Measurements from ENCODE around the gene HSD17B11.
"Not testable (repeated sequence)": the region's sequence is repeated elsewhere in the genome, so short reads cannot be mapped to it uniquely, and the experiment has no call there.

HSD17B11 gene

GRCh38 chr4:87342872-87343271 is 48.1 kb downstream of the HSD17B11 start:
- Histone ChIP-seq H3K27ac (ENCODE audit: low read depth, low read length) (peak overlapping the region; percentile 3), H3K4me3 (ENCODE audit: low read depth in 1 of 5, low read length in 5 of 5) (no peak overlapping the region), H3K4me1 (ENCODE audit: control insufficient read depth in 5 of 5, insufficient read depth in 5 of 5, low read length in 5 of 5) (peaks cover 0 to 10% (median 3%) of the 10 kb centered on the region in 5 donors), H3K27me3 (ENCODE audit: control insufficient read depth in 5 of 5, insufficient read depth in 4 of 5, low read length in 5 of 5) (no peaks in the 10 kb centered on the region), H3K9me3 (ENCODE audit: control insufficient read depth in 5 of 5, low read length in 5 of 5) (peaks cover 0 to 13% (median 8%) of the 10 kb centered on the region in 5 donors), H3K9ac (ENCODE audit: low read length in 5 of 5) (no peak overlapping the region), H3K36me3 (ENCODE audit: control insufficient read depth in 5 of 5, insufficient read depth in 5 of 5, low read length in 5 of 5) (peaks cover 8 to 35% (median 13%) of the 10 kb centered on the region in 5 donors)

- H3K4me1 ChIP-seq (ENCODE audit: control insufficient read depth in 5 of 5, insufficient read depth in 5 of 5, low read length in 5 of 5); H3K9ac ChIP-seq (ENCODE audit: low read length in 5 of 5); H3K27me3 ChIP-seq (ENCODE audit: control insufficient read depth in 5 of 5, insufficient read depth in 4 of 5, low read length in 5 of 5); H3K27ac ChIP-seq (ENCODE audit: low read depth, low read length); H3K4me3 ChIP-seq (ENCODE audit: low read depth in 1 of 5, low read length in 5 of 5): not testable (repeated sequence)
- Histone ChIP-seq H3K9me3 (ENCODE audit: control insufficient read depth in 5 of 5, low read length in 5 of 5) (peaks cover 0 to 13% (median 8%) of the 10 kb centered on the region in 5 donors), H3K36me3 (ENCODE audit: control insufficient read depth in 5 of 5, insufficient read depth in 5 of 5, low read length in 5 of 5) (peaks cover 8 to 35% (median 16%) of the 10 kb centered on the region in 5 donors)
Observed at GRCh38 chr4:87341954-87342635, 48.9 kb downstream of the HSD17B11 start.

GRCh38 chr4:87339440-87339839 is 51.5 kb downstream of the HSD17B11 start:
- Histone ChIP-seq H3K4me3 (ENCODE audit: low read depth in 1 of 5, low read length in 5 of 5) (no peak overlapping the region), H3K4me1 (ENCODE audit: control insufficient read depth in 5 of 5, insufficient read depth in 5 of 5, low read length in 5 of 5) (peaks cover 0 to 10% (median 3%) of the 10 kb centered on the region in 5 donors), H3K9ac (ENCODE audit: low read length in 5 of 5) (peak overlapping the region in 1 of 5 donors; percentile 1), H3K27ac (ENCODE audit: low read depth, low read length) (peak overlapping the region; percentile 77), H3K9me3 (ENCODE audit: control insufficient read depth in 5 of 5, low read length in 5 of 5) (peaks cover 0 to 1% (median 0%) of the 10 kb centered on the region in 5 donors), H3K36me3 (ENCODE audit: control insufficient read depth in 5 of 5, insufficient read depth in 5 of 5, low read length in 5 of 5) (peaks cover 4 to 42% (median 28%) of the 10 kb centered on the region in 5 donors), H3K27me3 (ENCODE audit: control insufficient read depth in 5 of 5, insufficient read depth in 4 of 5, low read length in 5 of 5) (no peaks in the 10 kb centered on the region)

- no peak overlapping the region for H3K27ac ChIP-seq (ENCODE audit: low read depth, low read length)
- peaks cover 4 to 42% (median 31%) of the 10 kb centered on the region in 5 donors for H3K36me3 ChIP-seq (ENCODE audit: control insufficient read depth in 5 of 5, insufficient read depth in 5 of 5, low read length in 5 of 5)
Observed at GRCh38 chr4:87337361-87337760, 53.6 kb downstream of the HSD17B11 start.

GRCh38 chr4:87333267-87333666 is 57.7 kb downstream of the HSD17B11 start:
- Histone ChIP-seq H3K4me1 (ENCODE audit: control insufficient read depth in 5 of 5, insufficient read depth in 5 of 5, low read length in 5 of 5) (no peaks in the 10 kb centered on the region), H3K9ac (ENCODE audit: low read length in 5 of 5) (no peak overlapping the region), H3K27ac (ENCODE audit: low read depth, low read length) (no peak overlapping the region), H3K36me3 (ENCODE audit: control insufficient read depth in 5 of 5, insufficient read depth in 5 of 5, low read length in 5 of 5) (peaks cover 2 to 19% (median 13%) of the 10 kb centered on the region in 5 donors), H3K9me3 (ENCODE audit: control insufficient read depth in 5 of 5, low read length in 5 of 5) (peaks cover 6 to 13% (median 7%) of the 10 kb centered on the region in 5 donors), H3K27me3 (ENCODE audit: control insufficient read depth in 5 of 5, insufficient read depth in 4 of 5, low read length in 5 of 5) (no peaks in the 10 kb centered on the region), H3K4me3 (ENCODE audit: low read depth in 1 of 5, low read length in 5 of 5) (no peak overlapping the region)

More at GRCh38 chr4:87337361-87337760, 53.6 kb downstream of the HSD17B11 start:
- no peaks in the 10 kb centered on the region for H3K27me3 ChIP-seq (ENCODE audit: control insufficient read depth in 5 of 5, insufficient read depth in 4 of 5, low read length in 5 of 5)
- H3K9ac ChIP-seq (ENCODE audit: low read length in 5 of 5), result no peak overlapping the region
- H3K9me3 ChIP-seq (ENCODE audit: control insufficient read depth in 5 of 5, low read length in 5 of 5), result peaks cover 6 to 13% (median 7%) of the 10 kb centered on the region in 5 donors
- H3K4me1 ChIP-seq (ENCODE audit: control insufficient read depth in 5 of 5, insufficient read depth in 5 of 5, low read length in 5 of 5), result peaks cover 0 to 10% (median 2%) of the 10 kb centered on the region in 5 donors
- no peak overlapping the region for H3K4me3 ChIP-seq (ENCODE audit: low read depth in 1 of 5, low read length in 5 of 5)

- no peak overlapping the region for H3K9ac ChIP-seq (ENCODE audit: low read length in 5 of 5)
- no peak overlapping the region for H3K27ac ChIP-seq (ENCODE audit: low read depth, low read length)
- H3K4me3 ChIP-seq (ENCODE audit: low read depth in 1 of 5, low read length in 5 of 5), result no peak overlapping the region
- no peaks in the 10 kb centered on the region for H3K27me3 ChIP-seq (ENCODE audit: control insufficient read depth in 5 of 5, insufficient read depth in 4 of 5, low read length in 5 of 5)
- H3K4me1 ChIP-seq (ENCODE audit: control insufficient read depth in 5 of 5, insufficient read depth in 5 of 5, low read length in 5 of 5), result no peaks in the 10 kb centered on the region
- peaks cover 0 to 7% (median 2%) of the 10 kb centered on the region in 5 donors for H3K36me3 ChIP-seq (ENCODE audit: control insufficient read depth in 5 of 5, insufficient read depth in 5 of 5, low read length in 5 of 5)
- peaks cover 6 to 13% (median 7%) of the 10 kb centered on the region in 5 donors for H3K9me3 ChIP-seq (ENCODE audit: control insufficient read depth in 5 of 5, low read length in 5 of 5)
Observed at GRCh38 chr4:87330761-87331160, 60.2 kb downstream of the HSD17B11 start.

- H3K36me3 ChIP-seq (ENCODE audit: control insufficient read depth in 5 of 5, insufficient read depth in 5 of 5, low read length in 5 of 5), result peaks cover 0 to 3% (median 0%) of the 10 kb centered on the region in 5 donors
- no peak overlapping the region for H3K27ac ChIP-seq (ENCODE audit: low read depth, low read length)
- no peaks in the 10 kb centered on the region for H3K9me3 ChIP-seq (ENCODE audit: control insufficient read depth in 5 of 5, low read length in 5 of 5)
- H3K4me1 ChIP-seq (ENCODE audit: control insufficient read depth in 5 of 5, insufficient read depth in 5 of 5, low read length in 5 of 5), result no peaks in the 10 kb centered on the region
- no peak overlapping the region for H3K9ac ChIP-seq (ENCODE audit: low read length in 5 of 5)
- no peak overlapping the region for H3K4me3 ChIP-seq (ENCODE audit: low read depth in 1 of 5, low read length in 5 of 5)
- no peaks in the 10 kb centered on the region for H3K27me3 ChIP-seq (ENCODE audit: control insufficient read depth in 5 of 5, insufficient read depth in 4 of 5, low read length in 5 of 5)
Observed at GRCh38 chr4:87327136-87327535, 63.9 kb downstream of the HSD17B11 start.

GRCh38 chr4:87326460-87326859 is 64.5 kb downstream of the HSD17B11 start:
- Histone ChIP-seq H3K4me1 (ENCODE audit: control insufficient read depth in 5 of 5, insufficient read depth in 5 of 5, low read length in 5 of 5) (no peaks in the 10 kb centered on the region), H3K4me3 (ENCODE audit: low read depth in 1 of 5, low read length in 5 of 5) (no peak overlapping the region), H3K36me3 (ENCODE audit: control insufficient read depth in 5 of 5, insufficient read depth in 5 of 5, low read length in 5 of 5) (peaks cover 0 to 3% (median 0%) of the 10 kb centered on the region in 5 donors), H3K27me3 (ENCODE audit: control insufficient read depth in 5 of 5, insufficient read depth in 4 of 5, low read length in 5 of 5) (no peaks in the 10 kb centered on the region), H3K9ac (ENCODE audit: low read length in 5 of 5) (no peak overlapping the region), H3K27ac (ENCODE audit: low read depth, low read length) (no peak overlapping the region), H3K9me3 (ENCODE audit: control insufficient read depth in 5 of 5, low read length in 5 of 5) (no peaks in the 10 kb centered on the region)

- no peaks in the 10 kb centered on the region for H3K27me3 ChIP-seq (ENCODE audit: control insufficient read depth in 5 of 5, insufficient read depth in 4 of 5, low read length in 5 of 5)
- H3K36me3 ChIP-seq (ENCODE audit: control insufficient read depth in 5 of 5, insufficient read depth in 5 of 5, low read length in 5 of 5), result peaks cover 0 to 3% (median 0%) of the 10 kb centered on the region in 5 donors
- no peak within 1 kb of the TSS for H3K27ac ChIP-seq (ENCODE audit: low read depth, low read length)
- peak within 1 kb of the TSS in 4 of 5 donors; percentile 52 to 70 (median 58) for H3K4me3 ChIP-seq (ENCODE audit: low read depth in 1 of 5, low read length in 5 of 5)
- H3K9me3 ChIP-seq (ENCODE audit: control insufficient read depth in 5 of 5, low read length in 5 of 5), result no peaks in the 10 kb centered on the region
- H3K4me1 ChIP-seq (ENCODE audit: control insufficient read depth in 5 of 5, insufficient read depth in 5 of 5, low read length in 5 of 5), result peaks cover 0 to 3% (median 0%) of the 10 kb centered on the region in 5 donors
- peak within 1 kb of the TSS in 2 of 5 donors; percentile 35 to 62 for H3K9ac ChIP-seq (ENCODE audit: low read length in 5 of 5)
Observed at GRCh38 chr4:87322754-87323153, 68.2 kb downstream of the HSD17B11 start, which contains the start of gene HSD17B13. Gene HSD17B13 (minus strand): TSS chr4:87322882. CDS start chr4:87322841, 41 bp downstream.

- Histone ChIP-seq H3K9ac (ENCODE audit: low read length in 5 of 5) (peak overlapping the region in 1 of 5 donors; percentile 62), H3K9me3 (ENCODE audit: control insufficient read depth in 5 of 5, low read length in 5 of 5) (no peaks in the 10 kb centered on the region), H3K4me3 (ENCODE audit: low read depth in 1 of 5, low read length in 5 of 5) (peak overlapping the region in 4 of 5 donors; percentile 52 to 70 (median 58)), H3K27me3 (ENCODE audit: control insufficient read depth in 5 of 5, insufficient read depth in 4 of 5, low read length in 5 of 5) (no peaks in the 10 kb centered on the region), H3K27ac (ENCODE audit: low read depth, low read length) (no peak overlapping the region), H3K36me3 (ENCODE audit: control insufficient read depth in 5 of 5, insufficient read depth in 5 of 5, low read length in 5 of 5) (peaks cover 0 to 3% (median 0%) of the 10 kb centered on the region in 5 donors), H3K4me1 (ENCODE audit: control insufficient read depth in 5 of 5, insufficient read depth in 5 of 5, low read length in 5 of 5) (peaks cover 0 to 3% (median 0%) of the 10 kb centered on the region in 5 donors)
Observed at GRCh38 chr4:87321888-87322287, 69.1 kb downstream of the HSD17B11 start.

All from subcutaneous abdominal adipose tissue (tissue), 5 donors.